ENCODE data around the gene ZSWIM8. TPM values are rescaled to one million over a fixed set of nuclear protein-coding genes. Genes with fewer than 3 reads are reported as not detected.

Gene ZSWIM8
- total RNA-seq, 1 experiment from 2014 or later, result 49.5 TPM

DNA sequence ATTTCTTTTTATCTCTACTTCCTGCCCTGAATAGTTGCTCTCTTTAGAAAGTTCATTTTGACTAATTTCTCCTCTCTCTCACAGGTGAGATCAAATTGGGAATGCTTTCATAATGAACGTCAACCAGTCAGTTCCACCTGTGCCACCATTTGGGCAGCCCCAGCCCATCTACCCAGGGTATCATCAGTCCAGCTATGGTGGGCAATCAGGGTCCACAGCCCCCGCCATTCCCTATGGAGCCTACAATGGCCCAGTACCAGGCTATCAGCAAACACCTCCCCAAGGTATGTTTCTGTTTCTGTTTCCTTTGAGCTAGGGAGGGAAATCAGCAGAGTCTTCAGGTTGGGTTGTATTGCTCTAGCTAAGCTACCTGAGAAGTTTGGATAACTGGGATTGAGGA, 38.7 kb upstream of the ZSWIM8 start:
- DNase-seq, result no peak
- no peaks in the 10 kb centered on the region for H3K27me3 ChIP-seq (ENCODE audit: low read length)
- H3K9ac ChIP-seq (ENCODE audit: low read length), result no peak overlapping the region
- no peak overlapping the region for H3K4me2 ChIP-seq (ENCODE audit: low read depth, low read length, poor library complexity, severe bottlenecking)
- no peak overlapping the region for H3K4me3 ChIP-seq (ENCODE audit: low read length)
- no peaks in the 10 kb centered on the region for H3K9me3 ChIP-seq (ENCODE audit: low read length)
- H3K4me1 ChIP-seq (ENCODE audit: low read length), result peaks cover 30% of the 10 kb centered on the region
- H3K9me2 ChIP-seq (replicated peaks; ENCODE audit: insufficient read depth, low read length), result no peaks in the 10 kb centered on the region
- no peaks in the 10 kb centered on the region for H4K20me1 ChIP-seq (ENCODE audit: insufficient read depth, low read depth, low read length)
- H3K36me3 ChIP-seq (ENCODE audit: insufficient read depth, low read length), result peaks cover 31% of the 10 kb centered on the region; the same call in 1 of the 2 replicates
- no peak overlapping the region for H2AFZ ChIP-seq (ENCODE audit: low read length)
- H3K79me2 ChIP-seq (ENCODE audit: low read length), result peaks cover 71% of the 10 kb centered on the region
- no peak overlapping the region for H3K27ac ChIP-seq (ENCODE audit: low read length)

DNA sequence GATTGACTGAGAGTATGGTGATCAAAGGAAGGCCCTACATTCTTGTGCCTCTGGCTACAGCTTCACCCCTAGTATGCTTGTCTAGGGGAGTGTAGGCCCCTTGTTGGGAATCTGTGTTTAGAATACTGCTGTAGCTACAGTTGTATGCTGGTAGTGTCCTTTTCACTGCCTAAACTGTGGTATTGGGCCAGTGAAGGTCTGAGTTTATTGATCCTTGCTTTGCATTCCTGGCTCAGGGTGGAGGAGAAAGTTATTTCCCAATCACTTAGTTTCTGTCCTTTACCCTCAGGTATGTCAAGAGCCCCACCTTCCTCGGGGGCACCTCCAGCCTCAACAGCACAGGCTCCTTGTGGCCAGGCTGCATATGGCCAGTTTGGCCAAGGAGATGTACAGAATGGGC, 34.6 kb upstream of the ZSWIM8 start:
- peaks cover 41% of the 10 kb centered on the region for H3K79me2 ChIP-seq (ENCODE audit: low read length)
- H4K20me1 ChIP-seq (ENCODE audit: insufficient read depth, low read depth, low read length), result no peaks in the 10 kb centered on the region
- DNase-seq, result no peak
- H2AFZ ChIP-seq (ENCODE audit: low read length), result no peak overlapping the region
- peaks cover 40% of the 10 kb centered on the region; the same call in 1 of the 2 replicates for H3K36me3 ChIP-seq (ENCODE audit: insufficient read depth, low read length)
- H3K9me2 ChIP-seq (replicated peaks; ENCODE audit: insufficient read depth, low read length), result no peaks in the 10 kb centered on the region
- peaks cover 2% of the 10 kb centered on the region; the same call in 1 of the 2 replicates for H3K4me1 ChIP-seq (ENCODE audit: low read length)
- no peak overlapping the region for H3K4me3 ChIP-seq (ENCODE audit: low read length)
- H3K27ac ChIP-seq (ENCODE audit: low read length), result no peak overlapping the region
- no peak overlapping the region for H3K9ac ChIP-seq (ENCODE audit: low read length)
- H3K4me2 ChIP-seq (ENCODE audit: low read depth, low read length, poor library complexity, severe bottlenecking), result no peak overlapping the region
- no peaks in the 10 kb centered on the region for H3K27me3 ChIP-seq (ENCODE audit: low read length)
- no peaks in the 10 kb centered on the region for H3K9me3 ChIP-seq (ENCODE audit: low read length)

DNA sequence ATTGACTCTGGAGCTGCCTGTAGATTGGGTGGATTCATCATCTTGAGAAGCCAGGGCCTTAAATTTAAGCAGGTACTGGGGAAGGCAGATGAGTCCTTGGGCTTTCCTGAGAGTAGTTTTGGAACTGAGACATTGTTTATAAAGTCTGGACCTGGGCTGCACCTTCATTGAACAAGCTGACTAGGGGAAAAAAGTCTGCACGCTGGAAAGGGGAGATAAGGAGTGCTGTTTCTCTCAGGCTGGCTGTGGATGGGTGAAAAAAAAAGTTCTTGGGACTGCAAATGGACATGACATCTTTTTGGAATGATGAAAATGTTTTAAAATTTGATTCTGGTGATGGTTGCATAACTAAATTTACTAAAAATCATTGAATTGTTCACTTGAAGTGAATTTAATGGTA, 29.2 kb upstream of the ZSWIM8 start:
- Histone ChIP-seq H3K79me2 (ENCODE audit: low read length) (peaks cover 32% of the 10 kb centered on the region), H2AFZ (ENCODE audit: low read length) (no peak overlapping the region), H4K20me1 (ENCODE audit: insufficient read depth, low read depth, low read length) (peaks cover 3% of the 10 kb centered on the region; the same call in 1 of the 2 replicates), H3K27ac (ENCODE audit: low read length) (no peak overlapping the region), H3K36me3 (ENCODE audit: insufficient read depth, low read length) (peaks cover 32% of the 10 kb centered on the region), H3K9me2 (replicated peaks; ENCODE audit: insufficient read depth, low read length) (no peaks in the 10 kb centered on the region), H3K4me2 (ENCODE audit: low read depth, low read length, poor library complexity, severe bottlenecking) (no peak overlapping the region), H3K9ac (ENCODE audit: low read length) (no peak overlapping the region), H3K27me3 (ENCODE audit: low read length) (no peaks in the 10 kb centered on the region), H3K9me3 (ENCODE audit: low read length) (no peaks in the 10 kb centered on the region), H3K4me3 (ENCODE audit: low read length) (no peak overlapping the region), H3K4me1 (ENCODE audit: low read length) (peaks cover 9% of the 10 kb centered on the region)
- no peak for DNase-seq

DNA sequence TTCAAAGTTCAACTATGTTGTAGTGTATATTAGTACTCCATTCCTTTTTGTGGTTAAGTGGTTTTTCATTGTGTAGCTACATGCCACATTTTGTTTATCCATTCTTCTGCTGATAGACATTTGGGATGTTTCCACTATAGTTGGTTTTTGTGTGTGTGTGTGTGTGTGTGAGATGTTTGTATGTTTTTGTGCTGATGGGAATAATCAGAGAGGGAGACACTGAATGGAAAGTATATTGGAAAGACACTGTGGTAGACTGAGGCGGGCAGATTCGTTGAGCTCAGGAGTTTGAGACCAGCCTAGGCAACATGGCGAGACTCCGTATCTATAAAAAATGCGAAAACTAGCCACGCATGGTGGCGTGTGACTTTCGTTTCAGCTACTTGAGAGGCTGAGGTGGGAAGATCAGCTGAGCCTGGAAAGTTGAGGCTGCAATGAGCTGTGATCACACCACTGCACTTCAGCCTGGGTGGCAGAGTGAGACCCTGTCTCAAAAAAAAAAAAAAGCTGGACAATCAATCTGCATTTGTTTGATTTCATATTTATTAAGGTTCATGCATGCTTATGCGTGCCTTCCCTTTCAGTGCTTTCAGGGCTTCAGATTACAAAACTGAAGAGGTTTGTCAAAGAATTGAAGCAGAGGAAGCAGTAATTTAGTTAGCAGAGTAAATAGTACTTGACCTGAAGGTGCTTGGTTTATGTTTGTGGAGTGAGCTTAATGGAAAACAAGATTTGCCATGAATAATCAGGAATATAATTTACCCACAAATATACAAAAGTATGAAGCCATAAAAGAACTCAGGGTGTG, 26.5 kb upstream of the ZSWIM8 start:
- H3K9me3 ChIP-seq (ENCODE audit: low read length), result no peaks in the 10 kb centered on the region
- no peak overlapping the region for H2AFZ ChIP-seq (ENCODE audit: low read length)
- no peak overlapping the region for H3K27ac ChIP-seq (ENCODE audit: low read length)
- DNase-seq, result no peak
- peaks cover 31% of the 10 kb centered on the region for H3K36me3 ChIP-seq (ENCODE audit: insufficient read depth, low read length)
- H3K9me2 ChIP-seq (replicated peaks; ENCODE audit: insufficient read depth, low read length), result no peaks in the 10 kb centered on the region
- H3K27me3 ChIP-seq (ENCODE audit: low read length), result no peaks in the 10 kb centered on the region
- H3K4me2 ChIP-seq (ENCODE audit: low read depth, low read length, poor library complexity, severe bottlenecking), result no peak overlapping the region
- no peak overlapping the region for H3K4me3 ChIP-seq (ENCODE audit: low read length)
- H4K20me1 ChIP-seq (ENCODE audit: insufficient read depth, low read depth, low read length), result peaks cover 3% of the 10 kb centered on the region; the same call in 1 of the 2 replicates
- peaks cover 25% of the 10 kb centered on the region for H3K79me2 ChIP-seq (ENCODE audit: low read length)
- H3K4me1 ChIP-seq (ENCODE audit: low read length), result peaks cover 13% of the 10 kb centered on the region
- H3K9ac ChIP-seq (ENCODE audit: low read length), result no peak overlapping the region

DNA sequence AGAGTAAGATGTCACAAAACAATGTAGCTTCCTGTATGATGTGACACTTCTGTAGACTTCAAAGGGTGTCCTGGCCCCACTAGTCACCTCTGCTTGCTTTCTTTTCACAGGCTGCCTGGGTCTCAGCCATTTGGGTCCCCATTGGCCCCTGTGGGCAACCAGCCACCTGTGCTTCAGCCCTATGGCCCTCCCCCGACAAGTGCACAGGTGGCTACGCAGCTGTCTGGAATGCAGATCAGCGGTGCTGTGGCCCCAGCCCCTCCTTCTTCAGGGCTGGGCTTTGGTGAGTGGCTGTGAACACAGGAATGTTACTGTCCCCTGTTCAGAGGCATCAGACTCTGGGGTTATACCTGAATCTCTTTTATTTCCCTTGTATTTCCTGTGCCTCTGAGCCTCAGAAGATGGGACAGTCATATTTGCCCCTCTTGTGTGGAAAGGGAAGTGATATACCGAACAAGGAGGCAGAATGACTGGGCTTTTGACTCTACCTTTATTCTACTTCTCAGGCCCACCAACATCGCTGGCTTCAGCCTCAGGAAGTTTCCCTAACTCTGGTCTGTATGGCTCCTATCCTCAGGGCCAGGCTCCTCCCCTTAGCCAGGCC, 25.8 kb upstream of the ZSWIM8 start:
- DNase-seq, result no peak
- Histone ChIP-seq H3K36me3 (ENCODE audit: insufficient read depth, low read length) (peaks cover 32% of the 10 kb centered on the region), H3K9me2 (replicated peaks; ENCODE audit: insufficient read depth, low read length) (no peaks in the 10 kb centered on the region), H3K4me2 (ENCODE audit: low read depth, low read length, poor library complexity, severe bottlenecking) (no peak overlapping the region), H3K27me3 (ENCODE audit: low read length) (no peaks in the 10 kb centered on the region), H3K4me1 (ENCODE audit: low read length) (peaks cover 13% of the 10 kb centered on the region), H3K4me3 (ENCODE audit: low read length) (no peak overlapping the region), H4K20me1 (ENCODE audit: insufficient read depth, low read depth, low read length) (peaks cover 3% of the 10 kb centered on the region; the same call in 1 of the 2 replicates), H3K9ac (ENCODE audit: low read length) (no peak overlapping the region), H3K27ac (ENCODE audit: low read length) (no peak overlapping the region), H3K9me3 (ENCODE audit: low read length) (no peaks in the 10 kb centered on the region), H3K79me2 (ENCODE audit: low read length) (peaks cover 25% of the 10 kb centered on the region), H2AFZ (ENCODE audit: low read length) (no peak overlapping the region)

DNA sequence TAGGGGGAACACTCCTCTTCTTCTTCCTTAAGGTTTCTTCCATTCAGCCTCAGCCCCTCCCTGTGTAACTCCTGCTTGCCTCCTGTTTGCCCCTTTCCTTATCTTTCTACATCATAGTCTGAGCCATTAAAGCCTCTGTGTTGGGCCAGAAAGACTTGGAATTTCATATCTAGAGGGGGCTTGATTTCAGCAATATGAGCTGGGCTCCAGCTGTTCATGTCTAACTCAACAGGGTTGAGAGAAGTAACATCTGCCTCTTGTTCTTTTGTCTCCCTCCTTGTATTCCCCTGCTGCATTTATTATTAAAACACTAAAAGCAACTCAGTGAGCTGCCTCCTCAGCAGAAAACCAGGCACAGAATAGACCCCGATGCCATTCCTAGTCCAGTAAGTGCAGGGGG, 23.6 kb upstream of the ZSWIM8 start:
- no peak overlapping the region for H3K27ac ChIP-seq (ENCODE audit: low read length)

DNA sequence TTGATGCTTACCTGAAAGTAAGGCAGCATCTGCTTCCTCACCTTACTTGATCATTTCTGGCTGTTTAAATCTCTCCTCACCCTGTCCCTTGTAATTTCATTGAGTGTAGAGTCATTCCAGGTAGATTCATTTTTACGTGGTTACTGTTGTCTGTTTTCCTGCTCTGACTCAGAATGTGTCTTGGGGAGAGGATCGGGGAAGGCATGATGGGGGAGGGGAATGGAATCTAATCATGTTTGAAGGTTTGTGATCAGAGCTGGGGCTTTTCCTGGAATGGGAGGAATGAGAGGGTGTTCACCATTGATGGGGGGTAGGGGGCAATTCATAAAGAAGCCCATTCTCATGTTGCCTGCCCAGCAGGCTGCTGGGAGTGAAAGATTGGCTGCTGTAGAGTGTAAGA, 22.5 kb upstream of the ZSWIM8 start:
- Histone ChIP-seq H3K9ac (ENCODE audit: low read length) (no peak overlapping the region), H3K27me3 (ENCODE audit: low read length) (no peaks in the 10 kb centered on the region), H3K4me2 (ENCODE audit: low read depth, low read length, poor library complexity, severe bottlenecking) (no peak overlapping the region), H4K20me1 (ENCODE audit: insufficient read depth, low read depth, low read length) (peaks cover 3% of the 10 kb centered on the region; the same call in 1 of the 2 replicates), H3K9me3 (ENCODE audit: low read length) (no peaks in the 10 kb centered on the region), H3K27ac (ENCODE audit: low read length) (no peak overlapping the region), H3K79me2 (ENCODE audit: low read length) (peaks cover 14% of the 10 kb centered on the region; the same call in 1 of the 2 replicates), H2AFZ (ENCODE audit: low read length) (no peak overlapping the region), H3K4me3 (ENCODE audit: low read length) (no peak overlapping the region), H3K9me2 (replicated peaks; ENCODE audit: insufficient read depth, low read length) (no peaks in the 10 kb centered on the region), H3K4me1 (ENCODE audit: low read length) (peaks cover 13% of the 10 kb centered on the region), H3K36me3 (ENCODE audit: insufficient read depth, low read length) (peaks cover 38% of the 10 kb centered on the region)
- no peak for DNase-seq

More for the DNA sequence above, 23.6 kb upstream of the ZSWIM8 start:
- Histone ChIP-seq H3K9me3 (ENCODE audit: low read length) (no peaks in the 10 kb centered on the region), H3K36me3 (ENCODE audit: insufficient read depth, low read length) (peaks cover 38% of the 10 kb centered on the region), H3K27me3 (ENCODE audit: low read length) (no peaks in the 10 kb centered on the region), H3K4me1 (ENCODE audit: low read length) (peaks cover 13% of the 10 kb centered on the region), H4K20me1 (ENCODE audit: insufficient read depth, low read depth, low read length) (peaks cover 3% of the 10 kb centered on the region; the same call in 1 of the 2 replicates), H3K9ac (ENCODE audit: low read length) (no peak overlapping the region), H3K4me2 (ENCODE audit: low read depth, low read length, poor library complexity, severe bottlenecking) (no peak overlapping the region), H2AFZ (ENCODE audit: low read length) (no peak overlapping the region), H3K4me3 (ENCODE audit: low read length) (no peak overlapping the region), H3K9me2 (replicated peaks; ENCODE audit: insufficient read depth, low read length) (no peaks in the 10 kb centered on the region), H3K79me2 (ENCODE audit: low read length) (peaks cover 19% of the 10 kb centered on the region)
- no peak for DNase-seq

DNA sequence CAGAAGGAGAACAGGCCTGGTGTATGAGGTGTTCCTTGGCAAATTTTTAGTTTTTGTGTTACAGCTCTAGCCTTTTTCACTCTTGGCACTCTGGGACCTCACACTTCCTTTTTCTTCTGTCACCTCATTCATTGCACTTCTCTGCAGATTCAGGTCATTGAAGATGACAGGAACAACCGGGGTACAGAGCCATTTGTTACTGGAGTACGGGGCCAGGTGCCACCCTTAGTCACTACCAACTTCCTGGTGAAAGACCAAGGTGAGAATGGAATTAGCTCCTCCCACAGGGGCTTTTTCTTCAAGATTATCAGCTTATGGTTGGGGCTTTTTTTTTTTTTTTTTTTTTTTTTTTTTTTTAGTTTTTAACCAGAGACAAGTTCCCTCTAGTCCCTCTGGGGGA, 22.1 kb upstream of the ZSWIM8 start:
- Histone ChIP-seq H3K4me3 (ENCODE audit: low read length) (no peak overlapping the region), H3K9me3 (ENCODE audit: low read length) (no peaks in the 10 kb centered on the region), H3K27me3 (ENCODE audit: low read length) (no peaks in the 10 kb centered on the region), H3K9ac (ENCODE audit: low read length) (no peak overlapping the region), H2AFZ (ENCODE audit: low read length) (no peak overlapping the region), H3K36me3 (ENCODE audit: insufficient read depth, low read length) (peaks cover 38% of the 10 kb centered on the region), H3K27ac (ENCODE audit: low read length) (no peak overlapping the region), H4K20me1 (ENCODE audit: insufficient read depth, low read depth, low read length) (peaks cover 3% of the 10 kb centered on the region; the same call in 1 of the 2 replicates), H3K4me2 (ENCODE audit: low read depth, low read length, poor library complexity, severe bottlenecking) (no peak overlapping the region), H3K4me1 (ENCODE audit: low read length) (peaks cover 16% of the 10 kb centered on the region), H3K9me2 (replicated peaks; ENCODE audit: insufficient read depth, low read length) (no peaks in the 10 kb centered on the region), H3K79me2 (ENCODE audit: low read length) (peaks cover 14% of the 10 kb centered on the region; the same call in 1 of the 2 replicates)
- no peak for DNase-seq

Measured in Karpas-422 (cell line).